SK-N-SH treated with all-trans-retinoic acid at 6 μM for 48 hours (cell line): ENCODE measurements around the gene TJP3.
"Not testable (repeated sequence)": the region's sequence is repeated elsewhere in the genome, so short reads cannot be mapped to it uniquely, and the experiment has no call there.

Source experiments
- BACH2 ChIP-seq: fragments of 250-450 bp; sonication (Bioruptor Pico); IDR thresholded peaks from 2 replicates; pipeline ENCODE4 v1.9.0; 2021; ENCODE audit warnings: mild to moderate bottlenecking, borderline replicate concordance
- GLIS3 ChIP-seq: fragments of 250-450 bp; sonication (Bioruptor Pico); IDR thresholded peaks from 2 replicates; pipeline ENCODE4 v1.5.0; 2020; ENCODE audit warnings: mild to moderate bottlenecking, moderate library complexity
- ISL1 ChIP-seq: fragments of 250-450 bp; sonication (Bioruptor Pico); IDR thresholded peaks from 2 replicates; pipeline ENCODE4 v2.1.2; 2022; ENCODE audit warnings: mild to moderate bottlenecking, moderate library complexity
- OSR1 ChIP-seq: fragments of 250-450 bp; sonication (Bioruptor Pico); IDR thresholded peaks from 2 replicates; pipeline ENCODE4 v1.8.0; 2022; ENCODE audit warnings: moderate library complexity, mild to moderate bottlenecking, inconsistent platforms
- PATZ1 ChIP-seq: fragments of 250-450 bp; sonication (Bioruptor Pico); IDR thresholded peaks from 2 replicates; pipeline ENCODE4 v1.8.0; 2020; ENCODE audit warnings: mild to moderate bottlenecking, moderate library complexity, borderline replicate concordance
- POU6F1 ChIP-seq: fragments of 250-450 bp; sonication (Bioruptor Pico); IDR thresholded peaks from 2 replicates; pipeline ENCODE4 v1.8.0; 2021; ENCODE audit warnings: low read depth, mild to moderate bottlenecking, moderate library complexity, borderline replicate concordance
- PPARA ChIP-seq: fragments of 250-450 bp; sonication (Bioruptor Pico); IDR thresholded peaks from 2 replicates; pipeline ENCODE4 v1.5.0; 2020; ENCODE audit warnings: mild to moderate bottlenecking, borderline replicate concordance
- RARB ChIP-seq: fragments of 250-450 bp; sonication (Bioruptor Pico); IDR thresholded peaks from 2 replicates; pipeline ENCODE4 v1.8.0; 2021; ENCODE audit warnings: mild to moderate bottlenecking, moderate library complexity
- ZFP3 ChIP-seq: fragments of 250-450 bp; sonication (Bioruptor Pico); IDR thresholded peaks from 2 replicates; pipeline ENCODE4 v1.5.0; 2020; ENCODE audit warnings: mild to moderate bottlenecking, moderate library complexity
- ZNF70 ChIP-seq: fragments of 450-650 bp; formaldehyde crosslinking; IDR thresholded peaks from 2 replicates; pipeline ENCODE4 v1.5.0; 2020; ENCODE audit warnings: mild to moderate bottlenecking, moderate library complexity
- ZNF8 ChIP-seq: fragments of 450-650 bp; formaldehyde crosslinking; IDR thresholded peaks from 2 replicates; pipeline ENCODE4 v1.5.0; 2020; ENCODE audit warnings: mild to moderate bottlenecking, moderate library complexity

- TF ChIP-seq GLIS3 (CRISPR knock-in tag); ZFP3 (CRISPR knock-in tag); RARB; ZNF8 (CRISPR knock-in tag); ISL1 (CRISPR knock-in tag); ZNF70; PATZ1 (CRISPR knock-in tag); OSR1 (CRISPR knock-in tag); BACH2 (CRISPR knock-in tag); PPARA; POU6F1 (CRISPR knock-in tag): not testable (repeated sequence)
Measured at GRCh38 chr19:3757705-3758104, 49.5 kb downstream of the TJP3 start.
